Tibial nerve (tissue), 4 donors: ENCODE data around the gene CLASP2. TPM values are rescaled to one million over a fixed set of nuclear protein-coding genes. Genes with fewer than 3 reads are reported as not detected.

Experiments used
- DNase-seq, 2 donors: peaks; one replicate each; pipeline ENCODE4 v3.0.0-alpha.2; 2019; ENCODE audit warnings: low spot score in 2 of 2
- H3K27ac ChIP-seq, 4 donors: fragments of 200-600 bp; sonication (generic) in 3 of 4; one replicate each; pipeline ENCODE4 v1.5.1; 2017 to 2019; ENCODE audit warnings: mild to moderate bottlenecking in 1 of 4
- H3K27me3 ChIP-seq, 2 donors: fragments of 200-600 bp; sonication (generic) in 1 of 2; one replicate each; pipeline versions ENCODE4 v1.5.1 to v1.6.0; 2017 to 2019
- H3K36me3 ChIP-seq, 3 donors: fragments of 200-600 bp; sonication (generic); one replicate each; pipeline ENCODE4 v1.5.1; 2018 to 2019
- H3K4me1 ChIP-seq, 4 donors: fragments of 200-600 bp; sonication (generic) in 3 of 4; one replicate each; pipeline ENCODE4 v1.5.1; 2017 to 2019
- H3K4me3 ChIP-seq, 4 donors: fragments of 200-600 bp; sonication (generic) in 3 of 4; one replicate each; pipeline ENCODE4 v1.5.1; 2017 to 2019; ENCODE audit warnings: mild to moderate bottlenecking in 1 of 4, moderate library complexity in 1 of 4
- H3K9me3 ChIP-seq, 4 donors: fragments of 200-600 bp; sonication (generic) in 3 of 4; one replicate each; pipeline ENCODE4 v1.5.1; 2017 to 2019
- EP300 ChIP-seq, 2 donors: sonication (generic); formaldehyde crosslinking; IDR thresholded peaks; one replicate each; pipeline ENCODE4 v1.6.1; 2017; ENCODE audit warnings: antibody characterized with exemption in 2 of 2, mild to moderate bottlenecking in 1 of 2
- POLR2A ChIP-seq, 2 donors: fragments of 450-650 bp; IDR thresholded peaks; one replicate each; pipeline ENCODE4 v1.6.1; 2017; ENCODE audit warnings: antibody characterized with exemption in 2 of 2, mild to moderate bottlenecking in 2 of 2, moderate library complexity in 2 of 2
- WGBS, 2 donors: methylation state at CpG; one replicate each; pipeline ENCODE4 v1.1.5; 2018; 5-methylcytosine and 5-hydroxymethylcytosine counted together
- total RNA-seq, 4 donors: library from RNA; depleted of rRNA; stranded (reverse); fragments of >200 nt; gene quantifications; one replicate each; pipeline ENCODE4 v1.1.0, GENCODE V29; 2016
- TF ChIP-seq, protein P1 (sequence below), 5 experiments: fragments of 200-600 bp in 3 of 5; fragments of 450-650 bp in 2 of 5; sonication (generic) in 3 of 5; IDR thresholded peaks; one replicate each; pipeline ENCODE4 v1.5.1; 2016 to 2019; ENCODE audit warnings: antibody characterized with exemption in 5 of 5, mild to moderate bottlenecking in 3 of 5, moderate library complexity in 2 of 5

CLASP2 gene
- total RNA-seq, 4 donors from 2014 or later = 95.1 to 161 (median 106) TPM

DNA sequence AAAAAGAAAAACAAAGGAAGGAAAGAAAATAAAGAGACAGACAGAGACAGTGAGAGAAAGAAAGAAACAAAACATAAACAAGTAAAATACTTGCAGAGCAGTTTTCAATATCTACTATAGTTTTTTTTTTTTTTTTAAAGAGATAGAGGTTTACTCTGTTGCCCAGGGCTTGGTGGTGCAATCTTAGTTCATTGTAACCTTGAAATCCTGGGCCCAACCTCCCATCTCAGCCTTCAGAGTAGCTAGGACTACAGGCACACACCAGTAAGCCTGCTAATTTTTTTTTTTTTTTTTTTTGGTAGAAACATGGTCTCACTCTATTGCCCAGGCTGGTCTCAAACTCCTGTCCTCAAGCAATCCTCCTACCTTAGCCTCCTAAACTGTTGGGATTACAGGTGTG is 23.1 kb downstream of the CLASP2 start:
- DNase-seq = no peak
- Histone ChIP-seq H3K36me3 (no peaks in the 10 kb centered on the region), H3K27me3 (no peaks in the 10 kb centered on the region), H3K4me1 (no peaks in the 10 kb centered on the region), H3K4me3 (no peak overlapping the region), H3K27ac (no peak overlapping the region), H3K9me3 (peaks cover 0 to 10% (median 3%) of the 10 kb centered on the region in 4 donors)
- TF ChIP-seq EP300 (IDR thresholded peaks at IDR 0.05) = no peak
- TF ChIP-seq, protein P1, sequence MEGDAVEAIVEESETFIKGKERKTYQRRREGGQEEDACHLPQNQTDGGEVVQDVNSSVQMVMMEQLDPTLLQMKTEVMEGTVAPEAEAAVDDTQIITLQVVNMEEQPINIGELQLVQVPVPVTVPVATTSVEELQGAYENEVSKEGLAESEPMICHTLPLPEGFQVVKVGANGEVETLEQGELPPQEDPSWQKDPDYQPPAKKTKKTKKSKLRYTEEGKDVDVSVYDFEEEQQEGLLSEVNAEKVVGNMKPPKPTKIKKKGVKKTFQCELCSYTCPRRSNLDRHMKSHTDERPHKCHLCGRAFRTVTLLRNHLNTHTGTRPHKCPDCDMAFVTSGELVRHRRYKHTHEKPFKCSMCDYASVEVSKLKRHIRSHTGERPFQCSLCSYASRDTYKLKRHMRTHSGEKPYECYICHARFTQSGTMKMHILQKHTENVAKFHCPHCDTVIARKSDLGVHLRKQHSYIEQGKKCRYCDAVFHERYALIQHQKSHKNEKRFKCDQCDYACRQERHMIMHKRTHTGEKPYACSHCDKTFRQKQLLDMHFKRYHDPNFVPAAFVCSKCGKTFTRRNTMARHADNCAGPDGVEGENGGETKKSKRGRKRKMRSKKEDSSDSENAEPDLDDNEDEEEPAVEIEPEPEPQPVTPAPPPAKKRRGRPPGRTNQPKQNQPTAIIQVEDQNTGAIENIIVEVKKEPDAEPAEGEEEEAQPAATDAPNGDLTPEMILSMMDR (IDR thresholded peaks at IDR 0.05) = no peak

- no peaks in the 10 kb centered on the region for H3K4me1 ChIP-seq
- H3K9me3 ChIP-seq = no peaks in the 10 kb centered on the region
- no peak overlapping the region for H3K27ac ChIP-seq
- WGBS, 2 donors = 97 to 98% methylated on average over 2 of the region's 2 CpGs
- peaks cover 0 to 5% (median 0%) of the 10 kb centered on the region in 3 donors for H3K36me3 ChIP-seq
- H3K4me3 ChIP-seq = no peak overlapping the region
- TF ChIP-seq, protein P1 (IDR thresholded peaks at IDR 0.05) = no peak
- TF ChIP-seq EP300 (IDR thresholded peaks at IDR 0.05) = no peak
- TF ChIP-seq POLR2A (IDR thresholded peaks at IDR 0.05) = no peak
- DNase-seq = no peak
- H3K27me3 ChIP-seq = no peaks in the 10 kb centered on the region
Measured at GRCh38 chr3:33690341-33690740, 27.7 kb downstream of the CLASP2 start.

DNA sequence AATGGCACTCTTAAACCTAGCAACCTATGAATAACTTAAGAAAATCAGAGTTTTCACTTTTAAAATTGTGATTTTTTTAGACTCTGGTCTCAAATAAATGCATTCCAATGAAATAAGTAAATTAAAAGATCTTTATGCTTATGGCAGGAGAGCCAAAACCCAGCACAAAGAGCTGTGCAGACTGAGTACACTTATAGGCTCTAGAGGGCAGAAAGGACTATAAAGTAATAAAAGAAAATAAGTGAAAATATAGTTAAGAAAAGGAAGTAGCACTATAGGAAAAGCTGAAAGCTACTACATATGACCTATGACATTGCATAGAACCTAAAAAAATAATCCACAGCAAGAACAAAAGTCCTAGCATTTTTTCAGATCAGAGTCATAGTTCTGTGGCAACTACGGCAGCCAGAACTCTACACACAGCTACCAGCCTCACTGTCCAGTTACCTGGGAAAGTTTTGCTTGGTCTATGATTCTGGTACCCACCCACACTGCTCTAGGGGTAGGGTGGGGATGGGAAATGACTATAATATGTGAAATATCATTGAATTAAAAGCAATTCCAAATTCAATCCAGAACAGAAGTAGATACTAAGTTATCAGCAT is 30.5 kb downstream of the CLASP2 start:
- Histone ChIP-seq H3K9me3 (no peaks in the 10 kb centered on the region), H3K27ac (no peak overlapping the region), H3K36me3 (peaks cover 0 to 20% (median 5%) of the 10 kb centered on the region in 3 donors), H3K4me1 (no peaks in the 10 kb centered on the region), H3K4me3 (no peak overlapping the region), H3K27me3 (no peaks in the 10 kb centered on the region)
- 78 to 85% methylated on average over 1 of the region's 1 CpG for WGBS, 2 donors
- DNase-seq = no peak
- TF ChIP-seq EP300 (IDR thresholded peaks at IDR 0.05) = no peak
- TF ChIP-seq POLR2A (IDR thresholded peaks at IDR 0.05) = no peak
- TF ChIP-seq, protein P1 (IDR thresholded peaks at IDR 0.05) = no peak

- Histone ChIP-seq H3K36me3 (peaks cover 0 to 62% (median 5%) of the 10 kb centered on the region in 3 donors), H3K27ac (no peak overlapping the region), H3K9me3 (peaks cover 0 to 11% (median 0%) of the 10 kb centered on the region in 4 donors), H3K4me1 (no peaks in the 10 kb centered on the region), H3K27me3 (no peaks in the 10 kb centered on the region), H3K4me3 (no peak overlapping the region)
- TF ChIP-seq POLR2A (IDR thresholded peaks at IDR 0.05) (no peak), EP300 (IDR thresholded peaks at IDR 0.05) (no peak)
- TF ChIP-seq, protein P1 (IDR thresholded peaks at IDR 0.05) = no peak
- DNase-seq = no peak
Measured at GRCh38 chr3:33682770-33683169, 35.3 kb downstream of the CLASP2 start.

DNA sequence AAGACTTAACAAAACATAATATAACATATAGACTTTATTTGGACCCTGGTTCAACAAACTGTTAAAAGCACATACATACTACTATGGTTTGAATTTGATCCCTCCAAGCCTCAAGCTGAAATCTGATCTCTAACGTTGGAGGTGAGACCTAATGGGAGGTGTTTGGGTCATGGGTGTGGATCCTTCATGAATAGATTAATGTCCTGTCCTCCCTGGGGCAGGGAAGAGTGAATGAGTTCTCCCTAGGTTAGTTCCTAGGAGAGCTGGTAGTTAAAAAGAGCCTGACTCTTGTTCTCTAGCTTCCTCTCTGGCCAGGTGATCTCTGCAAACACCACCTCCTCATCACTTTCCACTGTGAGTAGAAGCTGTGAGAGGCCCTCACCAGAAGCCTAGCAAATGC is 36.4 kb downstream of the CLASP2 start:
- Histone ChIP-seq H3K27me3 (no peaks in the 10 kb centered on the region), H3K4me1 (no peaks in the 10 kb centered on the region), H3K27ac (no peak overlapping the region), H3K9me3 (peaks cover 0 to 12% (median 0%) of the 10 kb centered on the region in 4 donors), H3K36me3 (peaks cover 0 to 64% (median 5%) of the 10 kb centered on the region in 3 donors), H3K4me3 (no peak overlapping the region)
- TF ChIP-seq POLR2A (IDR thresholded peaks at IDR 0.05) (no peak), EP300 (IDR thresholded peaks at IDR 0.05) (no peak)
- TF ChIP-seq, protein P1 (IDR thresholded peaks at IDR 0.05) = no peak
- no peak for DNase-seq
- WGBS, 2 donors = 34 to 42% methylated on average over 1 of the region's 1 CpG
